Prostate gland (tissue), 2 donors: ENCODE results near the gene HDAC1. TPM values are rescaled to one million over a fixed set of nuclear protein-coding genes. Genes with fewer than 3 reads are reported as not detected.

Experiments used
- DNase-seq: peaks from one replicate; pipeline ENCODE4 v3.0.0-alpha.2; 2019; ENCODE audit warnings: low spot score
- H3K27ac ChIP-seq, 2 donors: fragments of 200-600 bp; sonication (generic); 2 replicates each; pipeline ENCODE4 v1.5.1; 2017 to 2019
- H3K27me3 ChIP-seq: fragments of 200-600 bp; sonication (generic); replicated peaks from 2 replicates; pipeline ENCODE4 v1.5.1; 2019; ENCODE audit not compliant: insufficient read depth
- H3K36me3 ChIP-seq, 2 donors: fragments of 200-600 bp; sonication (generic); 1 replicate in 1 of 2; 2 replicates in 1 of 2; pipeline versions ENCODE4 v1.5.1 to v1.8.1; 2017 to 2019
- H3K4me1 ChIP-seq: fragments of 200-600 bp; sonication (generic); replicated peaks from 2 replicates; pipeline ENCODE4 v1.5.1; 2019
- H3K4me3 ChIP-seq, 2 donors: fragments of 200-600 bp; sonication (generic); 2 replicates each; pipeline ENCODE4 v1.5.1; 2017 to 2019
- H3K9me3 ChIP-seq: fragments of 200-600 bp; sonication (generic); 2 replicates; pipeline ENCODE4 v1.5.1; 2017
- CTCF ChIP-seq, 4 experiments: fragments of 200-600 bp in 2 of 4; fragments of 450-650 bp in 2 of 4; sonication (generic) in 2 of 4; IDR thresholded peaks; 1 replicate in 3 of 4; 2 replicates in 1 of 4; pipeline ENCODE4 v1.5.1; 2016 to 2019; ENCODE audit warnings: antibody characterized with exemption in 4 of 4, mild to moderate bottlenecking in 2 of 4, moderate library complexity in 2 of 4
- POLR2A ChIP-seq: fragments of 450-650 bp; IDR thresholded peaks from one replicate; pipeline ENCODE4 v1.6.1; 2016; ENCODE audit warnings: antibody characterized with exemption, mild to moderate bottlenecking
- POLR2AphosphoS5 ChIP-seq: sonication (generic); formaldehyde crosslinking; IDR thresholded peaks from one replicate; pipeline ENCODE4 v1.6.1; 2017; ENCODE audit warnings: antibody characterized with exemption
- WGBS: methylation state at CpG from one replicate; pipeline ENCODE4 v1.1.5; 2018; 5-methylcytosine and 5-hydroxymethylcytosine counted together
- intact Hi-C: fragments of 100-400 bp; cut with DNase I; formaldehyde crosslinking; loops from one replicate; pipeline ENCODE4 v1.14.2; 2022
- total RNA-seq, 2 donors: library from RNA; depleted of rRNA; stranded (reverse); fragments of >200 nt; gene quantifications; one replicate each; pipeline ENCODE4 v1.1.0, GENCODE V29; 2016

Gene HDAC1
- total RNA-seq, 2 donors from 2014 or later = 85.8 to 98.0 TPM

GRCh38 chr1:32327204-32327603, 35.3 kb downstream of the HDAC1 start:
- no peak for DNase-seq

GRCh38 chr1:32329931-32330466, 38.1 kb downstream of the HDAC1 start:
- no peak for DNase-seq
- Histone ChIP-seq H3K9me3 (no peaks in the 10 kb centered on the region), H3K4me3 (no peak overlapping the region), H3K27ac (no peak overlapping the region), H3K27me3 (no peaks in the 10 kb centered on the region), H3K4me1 (peaks cover 6% of the 10 kb centered on the region), H3K36me3 (peaks cover 9 to 20% of the 10 kb centered on the region in 2 donors)
- no peak for TF ChIP-seq CTCF (IDR thresholded peaks at IDR 0.05)
- no peak for TF ChIP-seq POLR2AphosphoS5
- TF ChIP-seq POLR2A = no peak
- intact Hi-C loops = no loop called here
- 94% methylated on average over 4 of the region's 4 CpGs for WGBS

More at GRCh38 chr1:32327204-32327603, 35.3 kb downstream of the HDAC1 start:
- Histone ChIP-seq H3K27ac (no peak overlapping the region), H3K27me3 (no peaks in the 10 kb centered on the region), H3K4me3 (no peak overlapping the region), H3K36me3 (peaks cover 9 to 15% of the 10 kb centered on the region in 2 donors), H3K9me3 (no peaks in the 10 kb centered on the region), H3K4me1 (peaks cover 5% of the 10 kb centered on the region)
- intact Hi-C loops = no loop called here
- 94% methylated on average over 11 of the region's 11 CpGs for WGBS
- TF ChIP-seq POLR2AphosphoS5 = no peak
- TF ChIP-seq CTCF (IDR thresholded peaks at IDR 0.05) = no peak
- TF ChIP-seq POLR2A = no peak

- intact Hi-C loops = no loop called here
- no peaks in the 10 kb centered on the region for H3K9me3 ChIP-seq
- no peak overlapping the region for H3K27ac ChIP-seq
- WGBS = 86% methylated on average over 12 of the region's 12 CpGs
- DNase-seq = no peak
- H3K27me3 ChIP-seq = no peaks in the 10 kb centered on the region
- H3K4me3 ChIP-seq = no peak overlapping the region
- H3K4me1 ChIP-seq = peaks cover 6% of the 10 kb centered on the region
- TF ChIP-seq POLR2A (no peak), CTCF (IDR thresholded peaks at IDR 0.05) (no peak), POLR2AphosphoS5 (no peak)
- peaks cover 9 to 20% of the 10 kb centered on the region in 2 donors for H3K36me3 ChIP-seq
Measured at GRCh38 chr1:32330558-32331151, 38.8 kb downstream of the HDAC1 start.

- WGBS = 86% methylated on average over 12 of the region's 12 CpGs
- Histone ChIP-seq H3K9me3 (no peaks in the 10 kb centered on the region), H3K4me1 (peaks cover 6% of the 10 kb centered on the region), H3K27ac (peak overlapping the region; percentile 58 to 63), H3K36me3 (peaks cover 9 to 20% of the 10 kb centered on the region in 2 donors), H3K4me3 (no peak overlapping the region), H3K27me3 (no peaks in the 10 kb centered on the region)
- intact Hi-C loops = no loop called here
- no peak for DNase-seq
- TF ChIP-seq POLR2AphosphoS5 (no peak), CTCF (IDR thresholded peaks at IDR 0.05) (no peak), POLR2A (no peak)
Measured at GRCh38 chr1:32331549-32331948, 39.7 kb downstream of the HDAC1 start.
